ENCODE data around the gene RASA3.
"Not testable (repeated sequence)": the region's sequence is repeated elsewhere in the genome, so short reads cannot be mapped to it uniquely, and the experiment has no call there.

Gene RASA3

DNA sequence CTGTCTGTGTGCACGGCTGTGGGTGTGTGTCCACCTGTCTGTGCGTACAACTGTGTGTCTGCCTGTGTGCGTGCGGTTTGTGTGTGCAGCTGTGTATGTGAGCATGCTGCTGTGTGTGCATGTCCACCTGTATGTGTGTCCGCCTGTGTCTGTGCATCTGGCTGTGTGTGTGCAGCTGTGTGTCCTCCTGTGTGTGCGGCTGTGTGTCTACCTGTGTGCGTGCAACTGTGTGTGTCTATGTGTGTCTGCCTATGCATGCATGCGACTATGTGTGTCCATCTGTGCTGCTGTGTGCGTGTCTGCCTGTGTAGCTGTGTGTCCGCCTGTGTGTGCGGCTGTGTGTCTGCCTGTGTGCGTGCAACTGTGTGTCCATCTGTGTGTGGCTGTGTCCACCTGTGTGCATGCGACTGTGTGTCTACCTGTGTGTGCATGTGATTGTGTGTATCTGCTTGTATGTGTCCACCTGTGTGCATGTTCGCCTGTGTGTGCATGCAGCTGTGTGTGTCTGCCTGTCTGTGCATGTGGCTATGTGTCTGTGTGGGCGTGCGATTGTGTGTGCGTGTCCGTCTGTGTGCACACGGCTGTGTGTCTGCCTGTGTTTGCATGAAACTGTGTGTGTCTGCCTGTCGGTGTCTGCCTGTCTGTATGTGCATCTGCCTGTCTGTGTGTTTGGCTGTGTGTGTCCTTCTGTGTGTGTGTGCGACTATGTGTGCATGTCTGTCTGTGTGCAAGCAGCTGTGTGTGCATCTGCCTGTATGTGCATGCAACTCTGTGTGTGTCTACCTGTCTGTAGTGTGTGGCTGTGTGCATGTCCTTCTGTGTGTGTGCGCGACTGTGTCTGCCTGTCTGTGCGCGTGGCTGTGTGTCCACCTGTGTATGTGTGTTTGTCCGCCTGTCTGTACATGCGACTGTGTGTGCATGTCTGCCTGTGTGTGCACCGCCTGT is 101.5 kb downstream of the RASA3 start:
- no peak for DNase-seq

DNA sequence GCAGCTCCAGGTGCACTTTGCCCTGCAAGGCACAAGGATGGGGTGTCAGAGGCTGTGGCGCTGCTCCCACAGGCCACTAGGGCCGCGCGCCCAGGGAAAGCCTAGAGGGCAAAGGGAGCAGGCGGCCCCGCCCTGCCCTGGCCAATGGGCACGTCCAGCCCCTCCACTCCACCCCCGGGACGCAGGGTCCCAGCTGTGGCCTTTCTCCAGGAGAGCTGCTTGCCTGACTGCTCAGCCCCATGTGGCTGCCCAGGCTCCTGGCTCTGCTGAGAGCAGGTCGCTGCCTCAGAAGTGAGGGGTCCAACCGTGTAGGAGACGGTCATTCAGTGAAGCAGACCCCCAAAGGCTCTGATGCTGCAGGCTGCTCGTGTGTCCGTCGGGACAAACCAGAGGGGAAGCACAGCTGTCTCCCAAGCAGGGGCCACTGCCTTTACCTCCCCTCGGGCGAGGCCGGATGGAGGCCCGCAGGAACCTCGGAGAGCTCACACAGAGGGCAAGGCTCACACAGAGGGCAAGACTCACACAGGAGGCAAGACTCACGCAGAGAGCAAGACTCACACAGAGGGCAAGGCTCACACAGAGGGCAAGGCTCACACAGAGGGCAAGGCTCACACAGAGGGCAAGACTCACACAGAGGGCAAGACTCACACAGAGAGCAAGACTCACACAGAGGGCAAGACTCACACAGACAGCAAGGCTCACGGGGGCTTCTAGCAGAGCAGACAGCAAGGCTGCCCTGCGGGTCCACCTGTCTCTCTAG is 102.4 kb downstream of the RASA3 start:
- no peak for DNase-seq

DNA sequence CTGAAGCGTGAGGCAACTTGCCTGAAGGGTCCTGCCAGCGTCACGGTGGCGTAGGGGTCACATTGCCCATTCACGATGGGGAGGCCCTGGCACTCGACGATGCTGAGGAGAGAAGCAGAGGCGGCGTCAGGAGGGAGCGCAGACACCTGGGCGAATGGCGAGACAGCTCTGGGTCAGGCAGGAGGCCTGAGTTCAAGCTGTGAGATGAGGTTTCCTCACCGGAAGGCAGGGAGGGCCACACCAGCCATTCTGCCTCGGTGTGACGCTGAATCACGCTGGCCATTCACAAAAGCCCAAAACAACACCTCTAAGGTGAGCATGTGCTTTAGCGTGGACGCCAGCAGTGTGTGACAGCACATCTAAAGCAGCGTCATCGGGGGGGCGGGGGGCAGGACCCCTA is 104.6 kb downstream of the RASA3 start:
- DNase-seq = no peak

GRCh38 chr13:114027046-114027715 is 105.2 kb downstream of the RASA3 start:
- no peak for DNase-seq

DNA sequence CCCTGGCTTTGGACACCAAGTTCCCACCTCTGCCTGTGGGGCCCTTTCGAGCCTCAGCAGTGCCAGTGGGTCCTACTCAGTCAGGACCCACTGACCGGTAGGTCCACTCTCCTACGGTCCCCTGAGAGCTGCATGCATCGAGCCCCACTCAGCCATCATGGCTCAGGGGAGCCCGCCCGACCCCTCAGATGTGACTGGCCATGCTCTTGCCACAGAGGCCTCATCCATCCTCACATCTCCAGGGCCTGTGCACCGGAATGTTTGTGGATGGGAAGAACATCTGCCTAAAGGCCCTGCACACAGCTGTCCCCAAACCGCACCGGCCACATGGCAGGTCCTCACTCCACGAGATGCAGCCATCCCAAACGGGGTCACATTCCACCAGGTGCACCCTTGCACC is 105.9 kb downstream of the RASA3 start:
- DNase-seq = no peak

DNA sequence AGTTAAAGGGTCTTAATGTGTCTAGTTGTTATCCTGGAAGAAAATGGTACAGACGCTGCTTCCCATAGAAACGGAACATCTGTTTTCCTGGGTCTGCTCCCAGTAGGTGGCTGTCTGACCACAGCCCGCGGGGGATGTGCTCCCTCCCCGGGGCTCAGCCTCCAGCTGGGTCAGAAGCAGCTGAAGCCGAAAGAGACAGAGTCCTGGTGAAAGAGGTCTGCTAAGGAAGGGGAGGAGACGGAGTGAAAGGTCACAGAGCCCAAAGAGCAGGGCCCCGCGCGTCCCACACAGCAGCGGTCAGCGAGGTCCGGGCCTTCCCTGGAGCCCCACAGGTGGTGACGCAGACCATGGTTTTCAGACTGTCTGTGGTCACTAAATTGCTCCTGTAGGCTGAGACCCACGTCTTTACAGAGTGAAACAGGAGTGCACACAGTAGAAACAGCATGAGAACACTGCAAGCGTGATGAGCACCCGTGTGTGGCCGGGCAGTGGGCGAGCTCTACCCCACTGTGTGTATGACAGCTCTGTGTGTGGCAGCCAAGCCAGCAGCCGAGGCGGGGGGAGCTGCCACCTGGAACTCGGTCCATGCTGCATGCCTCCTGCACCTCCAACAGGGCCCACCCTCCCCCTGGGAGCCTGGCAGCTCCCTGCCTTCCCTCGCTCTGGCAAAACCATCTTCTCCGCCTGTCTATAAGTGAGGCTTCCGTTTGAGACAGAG is 106.5 kb downstream of the RASA3 start:
- no peak for DNase-seq

DNA sequence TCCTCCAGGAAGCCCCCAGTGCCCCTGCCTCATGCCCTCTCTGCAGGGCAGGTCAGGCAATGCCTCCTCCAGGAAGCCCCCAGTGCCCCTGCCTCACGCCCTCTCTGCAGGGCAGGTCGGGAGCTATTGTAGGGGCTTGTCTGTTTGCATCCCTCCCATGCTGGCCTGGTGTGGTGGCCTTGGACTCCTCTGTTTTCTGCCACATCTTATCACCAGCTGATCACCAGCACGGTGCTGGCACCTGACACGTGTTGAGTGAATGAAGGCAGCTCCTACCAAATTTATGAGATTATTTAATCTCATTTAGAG is 107.1 kb downstream of the RASA3 start:
- no peak for DNase-seq

DNA sequence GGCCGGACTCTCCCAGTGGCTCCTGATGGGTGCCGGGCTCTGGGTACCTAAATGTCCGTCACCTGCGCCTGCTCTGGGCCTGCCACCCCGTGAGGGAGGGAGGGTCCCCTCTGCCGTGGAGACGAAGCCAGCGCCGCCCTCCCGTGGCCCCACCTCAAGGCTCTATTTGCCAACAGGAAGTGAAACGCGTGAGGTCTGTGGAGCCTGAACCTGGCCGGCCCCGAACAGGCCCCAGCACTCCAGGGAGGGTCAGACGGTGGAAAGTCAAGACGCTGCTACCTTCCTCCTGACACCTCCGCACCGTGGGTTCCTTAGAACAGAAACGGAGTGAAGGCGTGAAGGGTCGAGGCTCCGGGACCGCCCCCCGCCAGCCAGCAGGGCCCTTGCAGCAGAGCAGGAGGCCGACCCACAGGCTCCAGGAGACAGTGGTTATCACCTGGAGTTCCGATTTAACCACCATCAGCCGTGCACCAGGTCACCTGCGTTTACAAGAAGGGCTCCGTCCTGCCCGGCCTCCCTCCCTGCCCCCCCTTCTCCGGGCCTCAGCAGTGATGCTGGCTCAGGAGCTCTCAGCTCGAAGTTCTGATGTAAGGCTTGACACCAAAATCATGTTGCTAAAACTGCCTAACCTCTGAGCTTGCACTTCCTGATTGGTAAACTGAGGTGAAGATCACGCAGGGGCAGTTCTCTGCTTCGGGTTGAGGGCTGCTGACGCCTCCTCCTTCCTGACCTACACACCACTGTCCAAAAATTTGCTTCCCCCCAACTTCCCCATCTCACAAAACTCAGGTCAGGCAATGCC is 107.6 kb downstream of the RASA3 start:
- no peak for DNase-seq

DNA sequence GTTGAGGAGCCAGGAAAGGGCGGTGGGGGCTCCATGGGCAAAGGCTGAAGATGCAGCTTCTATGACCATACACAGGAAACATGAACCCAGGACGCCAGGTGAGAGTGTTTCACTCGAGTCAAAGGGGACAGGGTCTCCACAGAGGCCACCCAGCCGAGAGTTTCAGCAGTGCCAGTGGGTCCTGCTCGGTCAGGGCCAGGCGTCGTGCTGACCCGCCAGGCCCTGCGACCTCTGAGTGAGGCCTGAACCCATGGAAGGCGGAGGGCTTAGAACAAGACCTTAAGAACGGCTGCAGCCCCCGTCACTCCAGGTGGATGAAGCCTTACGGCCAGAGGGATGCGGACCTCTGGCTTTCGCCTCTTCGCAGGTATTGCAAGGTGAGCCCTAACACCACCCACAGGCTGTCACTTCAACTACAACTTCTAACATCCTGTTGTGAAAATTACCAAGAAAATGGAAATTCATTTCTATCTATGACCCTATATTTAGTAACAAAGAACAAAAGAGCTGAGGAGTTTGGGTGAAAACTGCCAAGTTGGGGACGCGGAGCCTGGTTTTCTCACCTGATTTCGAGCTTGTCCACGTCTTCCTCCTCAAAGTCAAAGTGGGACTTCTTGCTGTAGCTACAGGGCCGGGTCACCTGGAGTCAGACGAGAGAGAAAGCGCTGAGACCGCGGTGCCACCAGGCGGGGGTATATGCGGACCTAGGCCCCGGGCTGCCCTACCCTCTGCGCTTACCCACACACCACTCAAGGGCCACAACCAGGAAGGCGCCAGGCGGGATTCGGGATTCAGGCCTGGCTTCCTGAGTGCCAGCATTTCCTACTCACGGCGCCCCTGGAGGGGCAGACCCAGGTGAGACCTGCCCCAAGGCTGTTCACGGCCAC is 108.5 kb downstream of the RASA3 start:
- DNase-seq = no peak

- no peak for DNase-seq
Observed at GRCh38 chr13:114022876-114023275, 109.5 kb downstream of the RASA3 start.

GRCh38 chr13:114022309-114022669 is 110.1 kb downstream of the RASA3 start:
- DNase-seq = no peak

DNA sequence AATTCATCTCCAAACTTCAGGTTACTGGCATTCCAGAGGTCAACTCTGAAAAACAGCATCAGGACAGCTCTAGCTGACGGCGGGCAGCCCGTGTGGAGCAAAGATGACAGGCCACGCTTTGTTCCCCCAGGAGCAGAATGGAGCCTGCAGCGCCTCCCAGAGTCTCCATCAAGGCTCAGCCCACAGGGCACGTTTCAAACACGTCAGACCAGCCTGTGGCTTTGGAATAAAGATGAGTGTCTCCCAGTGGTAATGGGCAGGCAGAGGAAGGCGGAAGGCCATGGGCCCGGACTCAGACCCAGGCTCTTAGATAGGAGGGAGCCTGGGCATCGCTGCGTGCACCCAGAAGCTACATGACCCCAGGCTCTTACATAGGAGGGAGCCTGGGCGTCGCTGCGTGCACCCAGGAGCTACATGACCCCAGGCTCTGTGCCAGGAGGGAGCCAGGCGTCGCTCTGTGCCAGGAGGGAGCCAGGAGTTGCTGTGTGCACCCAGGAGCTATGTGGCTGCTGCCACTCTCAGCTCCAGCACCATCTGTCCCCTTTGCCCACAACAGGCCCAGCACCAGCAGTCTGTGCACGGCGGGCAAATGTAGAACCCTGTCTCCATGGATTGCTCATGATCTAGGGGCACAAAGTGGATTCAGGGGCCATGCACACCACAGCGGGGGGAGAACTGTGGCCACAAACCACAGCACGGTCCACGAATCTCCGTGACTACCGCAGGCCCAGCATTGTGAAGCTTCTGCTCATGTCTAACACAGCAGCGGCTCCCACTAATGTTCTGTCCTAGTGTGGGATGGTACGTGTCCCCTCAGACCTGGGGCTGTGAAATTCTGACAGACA is 110.7 kb downstream of the RASA3 start:
- DNase-seq = no peak

- no peak for DNase-seq
Observed at GRCh38 chr13:114020750-114021463, 111.5 kb downstream of the RASA3 start.

DNA sequence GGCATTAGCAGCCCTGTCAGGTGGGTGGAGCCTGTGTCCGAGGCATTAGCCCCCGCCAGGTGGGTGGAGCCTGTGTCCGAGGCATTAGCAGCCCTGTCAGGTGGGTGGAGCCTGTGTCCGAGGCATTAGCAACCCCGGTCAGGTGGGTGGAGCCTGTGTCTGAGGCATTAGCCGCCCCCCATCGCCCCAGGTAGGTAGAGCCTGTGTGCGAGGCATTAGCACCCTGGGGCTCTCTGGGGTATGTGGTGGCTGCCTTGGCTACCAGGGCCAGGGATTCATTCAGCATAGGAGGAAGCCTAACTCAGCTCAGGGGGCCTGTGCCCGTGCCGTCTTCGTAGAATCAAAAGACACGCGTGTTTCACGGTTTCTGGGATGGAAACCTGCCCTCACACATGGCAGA is 112.3 kb downstream of the RASA3 start:
- DNase-seq = not testable (repeated sequence)

GRCh38 chr13:114019367-114019766 is 113.1 kb downstream of the RASA3 start:
- peak; percentile 55 to 67 for DNase-seq

GRCh38 chr13:114018461-114019055 is 113.9 kb downstream of the RASA3 start:
- DNase-seq = no peak

DNA sequence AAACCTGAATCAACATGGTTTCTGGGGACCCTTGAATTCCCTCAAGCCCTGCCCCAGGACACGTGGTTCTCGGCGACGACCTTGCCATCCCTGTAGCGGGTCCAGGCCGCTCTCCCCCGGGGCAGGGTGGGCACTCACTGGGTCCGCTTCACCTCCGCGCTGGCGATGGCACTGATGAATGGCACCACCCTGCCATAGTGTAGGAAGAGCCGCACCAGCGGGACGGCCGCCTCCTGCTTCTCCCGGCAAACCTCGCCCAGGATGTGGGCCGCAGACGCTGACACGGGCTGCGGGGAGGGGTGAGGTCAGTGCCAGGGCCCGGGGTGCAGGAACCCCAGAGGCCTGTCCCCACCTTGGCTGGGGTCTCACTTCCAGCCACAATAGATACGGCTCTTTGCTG is 114.5 kb downstream of the RASA3 start:
- no peak for DNase-seq

- no peak for DNase-seq
Observed at GRCh38 chr13:114017028-114017630, 115.3 kb downstream of the RASA3 start.

All from stimulated activated CD4-positive, alpha-beta T cell treated with anti-CD3 and anti-CD28 coated beads, Interleukin-2, amount 100 ng/mL, for 24 hours (primary cell).